Osteocyte (in vitro differentiated cells): ENCODE results near the gene NCCRP1. TPM values are rescaled to one million over a fixed set of nuclear protein-coding genes. Genes with fewer than 3 reads are reported as not detected.

Source experiments
- DNase-seq: peaks from one replicate; pipeline ENCODE4 v3.0.0; 2021; ENCODE audit warnings: mixed read lengths; ENCODE audit not compliant: unreplicated experiment; ENCODE audit errors: extremely low spot score
- H3K27ac Mint-ChIP-seq: one replicate; pipeline ENCODE4 v1.8.0; 2021; ENCODE audit warnings: mild to moderate bottlenecking, mixed read lengths; ENCODE audit not compliant: unreplicated experiment
- H3K27me3 Mint-ChIP-seq: one replicate; pipeline ENCODE4 v1.8.0; 2021; ENCODE audit warnings: mixed read lengths; ENCODE audit not compliant: unreplicated experiment
- H3K36me3 Mint-ChIP-seq: one replicate; pipeline ENCODE4 v1.8.0; 2021; ENCODE audit warnings: mixed read lengths; ENCODE audit not compliant: unreplicated experiment
- H3K4me1 Mint-ChIP-seq: one replicate; pipeline ENCODE4 v1.8.0; 2021; ENCODE audit warnings: mixed read lengths; ENCODE audit not compliant: unreplicated experiment
- H3K4me3 Mint-ChIP-seq: one replicate; pipeline ENCODE4 v1.8.0; 2021; ENCODE audit warnings: mild to moderate bottlenecking, moderate library complexity, mixed read lengths; ENCODE audit not compliant: unreplicated experiment
- H3K9me3 Mint-ChIP-seq: one replicate; pipeline ENCODE4 v1.8.0; 2021; ENCODE audit warnings: mixed read lengths; ENCODE audit not compliant: unreplicated experiment
- total RNA-seq: library from RNA; stranded (reverse); gene quantifications from 2 replicates; pipeline ENCODE4 v1.2.1, GENCODE V29; 2021
- TF ChIP-seq, protein P1 (sequence below): fragments of 200-600 bp; sonication (generic); IDR thresholded peaks from 2 replicates; pipeline ENCODE4 v1.5.0; 2021; ENCODE audit warnings: antibody characterized with exemption, mild to moderate bottlenecking, moderate library complexity

NCCRP1 gene
- total RNA-seq, 1 donor from 2014 or later, result not detected

DNA sequence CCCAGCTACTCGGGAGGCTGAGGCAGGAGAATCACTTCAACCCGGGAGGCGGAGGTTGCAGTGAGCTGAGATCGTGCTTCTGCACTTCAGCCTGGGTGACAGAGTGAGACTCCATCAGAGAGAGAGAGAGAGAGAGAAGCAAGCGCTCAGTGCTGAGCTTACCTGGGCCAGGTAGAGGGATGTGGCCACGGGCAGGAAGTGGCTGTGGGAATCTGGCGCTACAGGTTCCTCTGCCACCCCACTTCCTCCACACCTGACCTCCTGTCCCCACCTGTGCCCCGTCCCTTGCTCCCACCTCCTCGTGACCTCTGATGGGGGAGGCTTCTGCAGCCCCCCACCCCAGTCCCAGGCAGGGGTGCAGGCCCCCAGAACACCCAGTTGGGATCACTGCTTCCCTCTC is 1.0 kb upstream of the NCCRP1 start:
- Mint-ChIP-seq H3K27me3 (peaks cover 50% of the 10 kb centered on the region), H3K9me3 (no peaks in the 10 kb centered on the region), H3K4me1 (peaks cover 8% of the 10 kb centered on the region), H3K27ac (no peak overlapping the region), H3K36me3 (no peaks in the 10 kb centered on the region), H3K4me3 (no peak overlapping the region)
- TF ChIP-seq, protein P1, sequence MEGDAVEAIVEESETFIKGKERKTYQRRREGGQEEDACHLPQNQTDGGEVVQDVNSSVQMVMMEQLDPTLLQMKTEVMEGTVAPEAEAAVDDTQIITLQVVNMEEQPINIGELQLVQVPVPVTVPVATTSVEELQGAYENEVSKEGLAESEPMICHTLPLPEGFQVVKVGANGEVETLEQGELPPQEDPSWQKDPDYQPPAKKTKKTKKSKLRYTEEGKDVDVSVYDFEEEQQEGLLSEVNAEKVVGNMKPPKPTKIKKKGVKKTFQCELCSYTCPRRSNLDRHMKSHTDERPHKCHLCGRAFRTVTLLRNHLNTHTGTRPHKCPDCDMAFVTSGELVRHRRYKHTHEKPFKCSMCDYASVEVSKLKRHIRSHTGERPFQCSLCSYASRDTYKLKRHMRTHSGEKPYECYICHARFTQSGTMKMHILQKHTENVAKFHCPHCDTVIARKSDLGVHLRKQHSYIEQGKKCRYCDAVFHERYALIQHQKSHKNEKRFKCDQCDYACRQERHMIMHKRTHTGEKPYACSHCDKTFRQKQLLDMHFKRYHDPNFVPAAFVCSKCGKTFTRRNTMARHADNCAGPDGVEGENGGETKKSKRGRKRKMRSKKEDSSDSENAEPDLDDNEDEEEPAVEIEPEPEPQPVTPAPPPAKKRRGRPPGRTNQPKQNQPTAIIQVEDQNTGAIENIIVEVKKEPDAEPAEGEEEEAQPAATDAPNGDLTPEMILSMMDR, result no peak
- no peak for DNase-seq

DNA sequence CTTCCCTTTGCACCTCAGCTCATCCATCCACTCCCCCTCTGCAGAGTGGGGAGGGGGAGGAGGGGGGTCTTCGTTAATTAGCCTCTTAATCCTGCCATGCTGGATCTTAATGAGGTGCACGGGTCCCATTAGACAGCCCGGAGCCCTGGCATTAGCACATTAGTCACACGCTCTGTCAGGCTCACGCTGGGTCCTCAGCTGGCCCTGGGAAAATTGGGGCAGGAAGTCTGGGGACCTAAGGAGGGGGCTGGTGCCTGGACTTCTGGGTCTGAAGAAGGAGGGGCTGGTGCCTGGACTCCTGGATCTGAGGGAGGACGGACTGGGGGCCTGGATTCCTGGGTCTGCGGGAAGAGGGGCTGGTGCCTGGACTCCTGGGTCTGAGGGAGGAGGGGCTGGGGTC is 444 bp upstream of the NCCRP1 start:
- Mint-ChIP-seq H3K36me3 (no peaks in the 10 kb centered on the region), H3K4me3 (no peak overlapping the region), H3K9me3 (no peaks in the 10 kb centered on the region), H3K27me3 (peaks cover 54% of the 10 kb centered on the region), H3K4me1 (peaks cover 8% of the 10 kb centered on the region), H3K27ac (no peak overlapping the region)
- TF ChIP-seq, protein P1, result no peak
- no peak for DNase-seq

DNA sequence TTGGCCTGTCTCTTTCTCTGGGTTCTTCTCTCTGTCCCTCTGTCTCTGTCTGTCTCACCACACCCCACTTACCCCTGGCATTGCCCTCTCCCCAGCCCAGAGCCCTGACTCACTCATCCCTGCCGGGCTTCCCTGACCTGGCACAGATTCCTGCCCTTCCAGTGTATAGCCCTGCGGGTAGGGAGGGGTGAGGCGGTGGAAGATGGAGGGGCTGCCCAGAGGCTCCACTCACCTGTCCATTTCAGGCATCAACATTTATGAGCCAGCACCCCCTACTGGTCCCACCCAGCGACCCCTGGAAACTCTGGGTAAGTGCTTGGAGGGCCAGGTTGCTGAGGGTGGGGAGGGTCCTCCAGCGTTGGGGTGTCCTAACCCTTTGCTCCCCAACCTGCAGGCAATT is 1.0 kb downstream of the NCCRP1 start:
- H3K27me3 Mint-ChIP-seq, result peaks cover 58% of the 10 kb centered on the region
- no peak overlapping the region for H3K27ac Mint-ChIP-seq
- peaks cover 8% of the 10 kb centered on the region for H3K4me1 Mint-ChIP-seq
- no peaks in the 10 kb centered on the region for H3K9me3 Mint-ChIP-seq
- DNase-seq, result no peak
- no peak overlapping the region for H3K4me3 Mint-ChIP-seq
- no peaks in the 10 kb centered on the region for H3K36me3 Mint-ChIP-seq
- TF ChIP-seq, protein P1, result no peak

DNA sequence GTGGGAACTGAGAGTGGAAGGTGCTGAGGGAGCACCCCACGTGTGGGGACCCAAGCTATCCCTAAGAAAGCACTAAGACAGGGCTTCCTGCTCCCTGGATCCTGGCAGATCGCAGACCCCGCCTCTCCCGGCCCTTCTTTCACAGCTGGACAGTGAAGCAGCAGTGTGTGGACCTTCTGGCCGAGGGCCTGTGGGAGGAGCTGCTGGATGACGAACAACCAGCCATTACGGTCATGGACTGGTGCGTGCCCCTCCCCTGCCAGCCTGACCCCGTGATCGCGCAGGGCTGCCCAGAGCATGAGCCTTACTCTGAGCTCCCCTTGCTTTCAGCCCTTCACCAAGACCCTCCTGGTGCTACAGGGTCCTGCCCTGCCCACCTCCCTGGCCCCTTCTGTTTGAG is 2.3 kb downstream of the NCCRP1 start:
- no peak for DNase-seq
- TF ChIP-seq, protein P1, result no peak
- Mint-ChIP-seq H3K27ac (no peak overlapping the region), H3K4me3 (no peak overlapping the region), H3K27me3 (peaks cover 53% of the 10 kb centered on the region), H3K4me1 (peaks cover 4% of the 10 kb centered on the region), H3K9me3 (no peaks in the 10 kb centered on the region), H3K36me3 (no peaks in the 10 kb centered on the region)

DNA sequence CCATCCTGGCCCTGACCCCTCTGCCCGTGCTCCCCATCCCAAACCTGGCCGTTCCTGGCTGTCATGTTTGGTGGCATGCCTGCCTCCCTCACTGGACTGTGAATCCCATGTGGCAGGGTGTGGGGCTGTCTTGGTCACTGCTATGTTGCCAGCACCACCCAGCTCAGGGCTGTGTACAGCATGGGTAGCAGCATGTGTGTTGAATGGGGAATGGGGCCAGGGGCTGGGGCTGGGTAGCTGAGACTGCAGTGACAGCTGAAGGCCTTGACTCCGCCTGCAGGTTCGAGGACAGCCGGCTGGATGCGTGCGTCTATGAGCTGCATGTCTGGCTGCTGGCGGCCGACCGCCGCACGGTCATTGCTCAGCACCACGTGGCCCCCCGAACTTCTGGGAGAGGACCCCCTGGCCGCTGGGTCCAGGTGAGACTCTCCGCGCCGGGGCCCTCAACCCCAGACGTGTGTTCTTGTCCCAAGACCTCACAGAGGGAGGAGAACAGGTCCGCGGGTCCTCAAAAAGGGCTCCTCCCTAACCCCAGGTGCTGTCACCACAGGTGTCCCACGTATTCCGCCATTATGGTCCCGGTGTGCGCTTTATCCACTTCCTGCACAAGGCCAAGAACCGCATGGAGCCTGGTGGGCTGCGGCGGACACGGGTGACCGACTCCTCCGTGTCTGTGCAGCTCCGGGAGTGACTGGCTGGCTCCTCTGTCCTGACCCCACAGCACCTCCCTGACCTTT is 3.5 kb downstream of the NCCRP1 start:
- Mint-ChIP-seq H3K4me3 (no peak overlapping the region), H3K9me3 (no peaks in the 10 kb centered on the region), H3K27me3 (peaks cover 46% of the 10 kb centered on the region), H3K27ac (no peak overlapping the region), H3K36me3 (no peaks in the 10 kb centered on the region), H3K4me1 (peaks cover 3% of the 10 kb centered on the region)
- DNase-seq, result no peak
- TF ChIP-seq, protein P1, result no peak
